Measurements from ENCODE around the gene C12orf57. TPM values are rescaled to one million over a fixed set of nuclear protein-coding genes. Genes with fewer than 3 reads are reported as not detected.

The C12orf57 gene
- total and polyA plus RNA-seq, 2 of the 8 experiments (the other 6 are each of a cell fraction or from before 2014, with no cell fraction given) = 174 to 993 TPM

- TF ChIP-seq SIN3A (conservative IDR thresholded peaks at IDR 0.05 in 1 of 2, IDR thresholded peaks at IDR 0.05 in 1 of 2; ENCODE audit: low read depth in 1 of 2, low read length in 2 of 2) = no peak
- TF ChIP-seq EP300 (IDR thresholded peaks at IDR 0.05; ENCODE audit: borderline replicate concordance in 1 of 2, low read depth in 2 of 2, low read length in 2 of 2) = no peak
- TF ChIP-seq TBP (IDR thresholded peaks at IDR 0.05; ENCODE audit: low read depth, low read length) = no peak
- no peak for TF ChIP-seq BCL11A (IDR thresholded peaks at IDR 0.05; ENCODE audit: low read depth in 2 of 2, low read length in 2 of 2)
- no peak for TF ChIP-seq SAP30 (IDR thresholded peaks at IDR 0.05; ENCODE audit: insufficient read depth, insufficient replicate concordance, low read length)
- TF ChIP-seq CREB1 (IDR thresholded peaks at IDR 0.05) = no peak
- TF ChIP-seq TAF7 (optimal IDR thresholded peaks at IDR 0.05; ENCODE audit: borderline replicate concordance, low read depth, low read length) = no peak
- no peak for TF ChIP-seq CHD2 (IDR thresholded peaks at IDR 0.05; ENCODE audit: low read length)
- no peak for TF ChIP-seq USF2 (IDR thresholded peaks at IDR 0.05; ENCODE audit: low read length)
- TF ChIP-seq YY1 (IDR thresholded peaks at IDR 0.05; ENCODE audit: low read depth, low read length) = no peak
Observed at GRCh38 chr12:6936194-6936635, 7.6 kb upstream of the C12orf57 start (continued).

Measured in H1 (cell line).